SK-N-MC (cell line): ENCODE measurements around the gene ATP2A2.

ENCODE experiments used
- DNase-seq: peaks from one replicate; pipeline ENCODE4 v3.0.0-alpha.2; 2011; ENCODE audit warnings: low read depth, low spot score
- H3K27ac ChIP-seq: fragments of 200-600 bp; sonication (generic); 2 replicates; pipeline ENCODE4 v1.5.1; 2016; ENCODE audit warnings: mixed run types
- H3K36me3 ChIP-seq: fragments of 200-600 bp; sonication (generic); 2 replicates; pipeline ENCODE4 v1.6.1; 2017; ENCODE audit warnings: antibody characterized with exemption, low read length, mixed read lengths; ENCODE audit not compliant: insufficient read depth
- H3K4me3 ChIP-seq: fragments of 200-600 bp; sonication (generic); 2 replicates; pipeline ENCODE4 v1.5.1; 2016
- H3K9ac ChIP-seq: fragments of 200-600 bp; sonication (generic); 2 replicates; pipeline ENCODE4 v1.8.0; 2017; ENCODE audit warnings: mixed run types, mixed read lengths; ENCODE audit not compliant: insufficient read length
- H3K9me3 ChIP-seq: fragments of 200-600 bp; sonication (generic); 2 replicates; pipeline ENCODE4 v1.6.1; 2017; ENCODE audit warnings: low read depth, mild to moderate bottlenecking, antibody characterized with exemption, low read length, moderate library complexity, mixed read lengths
- EZH2 ChIP-seq: fragments of 200-600 bp; sonication (generic); IDR thresholded peaks from one replicate; pipeline ENCODE4 v1.6.1; 2017; ENCODE audit warnings: antibody characterized with exemption
- FOXP2 ChIP-seq: optimal IDR thresholded peaks from 2 replicates; pipeline ENCODE3; 2011; ENCODE audit warnings: mild to moderate bottlenecking, moderate library complexity; ENCODE audit not compliant: insufficient read depth; ENCODE audit errors: extremely low read length, control extremely low read depth
- POLR2AphosphoS5 ChIP-seq: IDR thresholded peaks from 2 replicates; pipeline ENCODE4 v1.6.1; 2012; ENCODE audit warnings: mild to moderate bottlenecking, low read depth, low read length, borderline replicate concordance

ATP2A2 gene

GRCh38 chr12:110340706-110341105 lies 59.7 kb downstream of the ATP2A2 start:
- no peak overlapping the region for H3K27ac ChIP-seq
- no peak overlapping the region for H3K9ac ChIP-seq
- no peak for DNase-seq
- TF ChIP-seq POLR2AphosphoS5, result no peak
- no peak for TF ChIP-seq FOXP2
- no peak for TF ChIP-seq EZH2
- H3K36me3 ChIP-seq, result peaks cover 100% of the 10 kb centered on the region
- H3K9me3 ChIP-seq, result no peaks in the 10 kb centered on the region
- H3K4me3 ChIP-seq, result no peak overlapping the region

- Histone ChIP-seq H3K4me3 (no peak overlapping the region), H3K36me3 (peaks cover 100% of the 10 kb centered on the region), H3K9me3 (no peaks in the 10 kb centered on the region), H3K9ac (no peak overlapping the region), H3K27ac (no peak overlapping the region)
- no peak for TF ChIP-seq FOXP2
- TF ChIP-seq POLR2AphosphoS5, result no peak
- TF ChIP-seq EZH2, result no peak
- DNase-seq, result no peak
These were observed 61.1 kb downstream of the ATP2A2 start for GRCh38 chr12:110342157-110342556.

- Histone ChIP-seq H3K36me3 (peaks cover 99% of the 10 kb centered on the region), H3K27ac (no peak overlapping the region), H3K9me3 (no peaks in the 10 kb centered on the region), H3K4me3 (no peak overlapping the region), H3K9ac (no peak overlapping the region)
- DNase-seq, result no peak
- TF ChIP-seq FOXP2 (no peak), EZH2 (no peak), POLR2AphosphoS5 (no peak)
These were observed 62.1 kb downstream of the ATP2A2 start for GRCh38 chr12:110343114-110343513.

GRCh38 chr12:110343736-110344555 lies 62.9 kb downstream of the ATP2A2 start:
- H3K36me3 ChIP-seq, result peaks cover 99% of the 10 kb centered on the region
- no peak overlapping the region for H3K27ac ChIP-seq
- no peaks in the 10 kb centered on the region for H3K9me3 ChIP-seq
- no peak for TF ChIP-seq FOXP2
- TF ChIP-seq EZH2, result no peak
- TF ChIP-seq POLR2AphosphoS5, result no peak
- no peak overlapping the region for H3K4me3 ChIP-seq
- no peak for DNase-seq
- no peak overlapping the region for H3K9ac ChIP-seq

- TF ChIP-seq EZH2, result no peak
- TF ChIP-seq FOXP2, result no peak
- no peak for TF ChIP-seq POLR2AphosphoS5
These were observed 63.6 kb downstream of the ATP2A2 start for GRCh38 chr12:110344657-110345056.

GRCh38 chr12:110345176-110345661 lies 64.2 kb downstream of the ATP2A2 start:
- Histone ChIP-seq H3K4me3 (no peak overlapping the region), H3K27ac (peak overlapping the region; percentile 16; the same call in 1 of the 2 replicates), H3K9ac (no peak overlapping the region), H3K36me3 (peaks cover 95% of the 10 kb centered on the region), H3K9me3 (no peaks in the 10 kb centered on the region)
- no peak for DNase-seq
- TF ChIP-seq FOXP2, result no peak
- TF ChIP-seq POLR2AphosphoS5, result no peak
- no peak for TF ChIP-seq EZH2

More at GRCh38 chr12:110344657-110345056, 63.6 kb downstream of the ATP2A2 start:
- Histone ChIP-seq H3K9me3 (no peaks in the 10 kb centered on the region), H3K36me3 (peaks cover 99% of the 10 kb centered on the region), H3K27ac (peak overlapping the region; percentile 5; the same call in 1 of the 2 replicates), H3K4me3 (no peak overlapping the region), H3K9ac (no peak overlapping the region)
- no peak for DNase-seq

- H3K27ac ChIP-seq, result 0 out of 2 replicates have a peak overlapping the region, but pooled peaks have one; percentile 16
- H3K36me3 ChIP-seq, result peaks cover 91% of the 10 kb centered on the region
- no peak overlapping the region for H3K4me3 ChIP-seq
- no peak for DNase-seq
- H3K9me3 ChIP-seq, result no peaks in the 10 kb centered on the region
- H3K9ac ChIP-seq, result no peak overlapping the region
- TF ChIP-seq EZH2 (no peak), FOXP2 (no peak), POLR2AphosphoS5 (no peak)
These were observed 64.9 kb downstream of the ATP2A2 start for GRCh38 chr12:110345963-110346362.

- no peak overlapping the region for H3K4me3 ChIP-seq
- DNase-seq, result no peak
- no peak overlapping the region for H3K9ac ChIP-seq
- H3K36me3 ChIP-seq, result peaks cover 73% of the 10 kb centered on the region
- H3K27ac ChIP-seq, result no peak overlapping the region
- H3K9me3 ChIP-seq, result no peaks in the 10 kb centered on the region
- TF ChIP-seq FOXP2 (no peak), POLR2AphosphoS5 (no peak), EZH2 (no peak)
These were observed 66.7 kb downstream of the ATP2A2 start for GRCh38 chr12:110347767-110348166.
